Measurements from ENCODE around the gene GLRA2.
"Not testable (repeated sequence)": the region's sequence is repeated elsewhere in the genome, so short reads cannot be mapped to it uniquely, and the experiment has no call there.

GLRA2 gene

DNA sequence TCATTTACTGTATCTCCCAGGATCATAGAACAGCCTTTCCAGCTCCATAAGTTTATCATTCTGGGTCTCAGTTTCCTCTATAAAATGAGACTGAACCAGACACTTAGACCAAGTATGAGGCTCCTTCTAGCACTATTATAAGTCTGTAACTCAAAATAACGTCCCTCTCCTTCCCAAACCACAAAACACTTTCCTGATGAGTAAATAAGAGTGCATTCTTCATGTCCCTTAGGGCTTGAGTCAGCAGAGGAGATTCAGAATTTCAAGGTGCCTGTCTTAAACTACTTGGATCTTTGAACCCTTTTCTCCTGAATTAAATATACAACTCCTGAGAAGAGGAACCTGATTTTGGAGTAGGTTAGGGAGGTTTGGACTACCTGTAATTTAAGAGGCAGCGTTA lies 62.6 kb downstream of the GLRA2 start:
- DNase-seq (ENCODE audit: low spot score) = no peak

- no peak for DNase-seq (ENCODE audit: low spot score)
These were observed 65.2 kb downstream of the GLRA2 start for GRCh38 chrX:14594521-14594920.

DNA sequence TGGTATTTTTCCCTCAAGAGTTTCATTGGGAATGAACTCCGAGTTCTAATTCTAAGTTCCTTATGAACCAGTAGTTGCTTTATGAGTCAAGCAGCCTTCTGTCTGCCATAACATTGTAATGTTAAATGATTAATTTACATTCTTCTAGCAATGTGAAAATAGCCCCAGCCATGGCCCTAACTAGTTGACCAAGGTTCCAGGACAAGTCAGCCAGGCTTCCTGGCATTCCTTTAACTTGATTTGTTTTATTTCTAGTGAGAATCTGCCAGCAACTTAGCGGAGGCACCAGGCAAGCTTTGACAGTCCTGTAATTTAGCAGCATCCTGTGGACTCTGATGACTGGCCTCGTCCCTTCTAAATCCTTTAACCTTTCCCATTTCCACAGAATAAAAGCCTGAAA lies 69.0 kb downstream of the GLRA2 start:
- no peak for DNase-seq (ENCODE audit: low spot score)

DNA sequence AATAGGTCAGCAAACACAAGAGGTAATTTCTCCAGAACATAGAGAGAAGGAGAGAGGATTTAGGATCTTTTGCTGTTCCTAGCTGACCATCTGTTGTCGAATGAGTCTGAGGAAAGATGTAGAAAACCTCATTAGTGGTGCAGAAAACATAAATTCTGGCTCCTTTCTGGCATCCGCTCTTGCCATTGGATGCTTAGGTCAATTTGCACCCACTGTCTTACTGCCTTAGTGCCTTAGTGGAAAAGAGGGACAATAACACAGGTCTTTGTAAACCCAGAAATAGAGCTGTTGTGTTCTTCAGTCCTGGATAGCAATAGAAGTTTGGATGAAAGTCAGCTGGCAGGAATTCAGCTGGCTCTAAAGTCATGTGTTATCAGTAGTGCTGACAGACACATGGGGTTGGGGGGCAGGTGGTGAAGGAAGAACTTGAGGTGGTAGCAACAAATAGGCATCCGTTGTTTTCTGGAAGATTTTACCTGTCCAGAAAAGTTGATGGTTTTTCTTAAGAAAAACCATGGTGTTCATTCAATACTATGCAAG lies 78.2 kb downstream of the GLRA2 start:
- no peak for DNase-seq (ENCODE audit: low spot score)

DNA sequence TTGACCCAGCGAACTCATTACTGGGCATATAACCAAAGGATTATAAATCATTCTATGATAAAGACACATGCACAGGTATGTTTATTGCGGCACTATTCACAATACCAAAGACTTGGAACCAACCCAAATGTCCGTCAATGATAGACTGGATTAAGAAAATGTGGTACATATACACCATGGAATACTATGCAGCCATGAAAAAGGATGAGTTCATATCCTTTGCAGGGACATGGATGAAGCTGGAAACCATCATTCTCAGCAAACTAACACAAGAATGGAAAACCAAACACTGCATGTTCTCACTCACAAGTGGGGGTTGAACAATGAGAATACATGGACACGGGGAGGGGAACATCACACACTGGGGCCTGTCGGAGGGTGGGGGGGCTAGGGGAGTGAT lies 83.1 kb downstream of the GLRA2 start:
- not testable (repeated sequence) for DNase-seq (ENCODE audit: low spot score)

- DNase-seq (ENCODE audit: low spot score) = no peak
These were observed 87.0 kb downstream of the GLRA2 start for GRCh38 chrX:14616301-14616700.

- no peak for DNase-seq (ENCODE audit: low spot score)
These were observed 87.5 kb downstream of the GLRA2 start for GRCh38 chrX:14616836-14617235.

DNA sequence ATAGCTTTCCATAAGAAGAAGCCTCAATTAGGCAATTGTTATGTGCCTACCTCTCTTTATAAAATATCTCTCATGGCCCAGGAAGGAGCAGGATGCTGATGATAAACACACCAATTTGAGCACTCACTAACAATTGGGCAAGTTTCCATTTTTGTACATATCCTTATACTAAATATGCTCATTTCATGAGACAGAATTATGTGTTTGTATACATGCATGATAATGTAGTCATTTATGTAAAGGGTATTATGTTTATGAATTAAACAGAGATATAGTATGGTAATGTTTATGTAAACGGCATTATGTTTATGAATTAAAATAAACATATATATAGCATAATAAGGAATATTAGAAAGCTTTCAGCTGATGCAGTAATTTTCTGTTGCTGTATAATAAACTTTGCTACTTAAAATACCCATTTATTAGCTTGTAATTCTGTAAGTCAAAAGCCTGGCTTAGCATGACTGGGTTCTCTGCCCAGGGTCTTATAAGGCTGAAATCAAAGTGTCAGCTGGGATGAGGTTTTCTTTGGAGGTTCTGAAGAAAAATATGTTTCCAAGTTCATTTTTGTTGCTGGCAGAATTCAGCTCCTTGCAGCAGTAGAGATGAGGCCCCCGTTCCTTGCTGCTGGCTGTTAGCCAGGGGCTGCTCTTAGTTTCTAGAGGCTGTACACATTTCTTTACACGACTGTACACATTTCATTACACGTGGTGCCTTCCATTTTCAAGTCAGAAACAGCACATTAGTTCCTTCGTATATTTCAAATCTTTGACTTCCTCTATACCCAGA lies 89.0 kb downstream of the GLRA2 start:
- DNase-seq (ENCODE audit: low spot score) = no peak

DNA sequence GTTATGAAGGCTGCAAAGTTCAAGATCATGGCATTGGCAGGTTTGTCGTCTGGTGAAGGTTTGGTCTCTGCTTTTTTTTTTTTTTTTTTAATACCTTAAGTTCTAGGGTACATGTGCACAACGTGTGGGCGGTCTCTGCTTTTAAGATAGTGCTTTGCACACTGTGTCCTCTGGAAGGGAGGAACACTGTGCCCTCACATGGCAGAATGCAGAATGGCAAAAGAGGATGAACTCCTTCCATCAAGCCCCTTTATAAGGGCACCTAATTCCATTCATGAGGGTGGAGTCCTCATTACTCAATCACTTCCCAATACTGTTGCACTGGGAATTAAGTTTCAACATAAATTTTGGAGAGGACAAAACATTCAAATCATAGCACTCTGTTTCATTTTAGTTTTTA lies 101.4 kb downstream of the GLRA2 start:
- no peak for DNase-seq (ENCODE audit: low spot score)

DNA sequence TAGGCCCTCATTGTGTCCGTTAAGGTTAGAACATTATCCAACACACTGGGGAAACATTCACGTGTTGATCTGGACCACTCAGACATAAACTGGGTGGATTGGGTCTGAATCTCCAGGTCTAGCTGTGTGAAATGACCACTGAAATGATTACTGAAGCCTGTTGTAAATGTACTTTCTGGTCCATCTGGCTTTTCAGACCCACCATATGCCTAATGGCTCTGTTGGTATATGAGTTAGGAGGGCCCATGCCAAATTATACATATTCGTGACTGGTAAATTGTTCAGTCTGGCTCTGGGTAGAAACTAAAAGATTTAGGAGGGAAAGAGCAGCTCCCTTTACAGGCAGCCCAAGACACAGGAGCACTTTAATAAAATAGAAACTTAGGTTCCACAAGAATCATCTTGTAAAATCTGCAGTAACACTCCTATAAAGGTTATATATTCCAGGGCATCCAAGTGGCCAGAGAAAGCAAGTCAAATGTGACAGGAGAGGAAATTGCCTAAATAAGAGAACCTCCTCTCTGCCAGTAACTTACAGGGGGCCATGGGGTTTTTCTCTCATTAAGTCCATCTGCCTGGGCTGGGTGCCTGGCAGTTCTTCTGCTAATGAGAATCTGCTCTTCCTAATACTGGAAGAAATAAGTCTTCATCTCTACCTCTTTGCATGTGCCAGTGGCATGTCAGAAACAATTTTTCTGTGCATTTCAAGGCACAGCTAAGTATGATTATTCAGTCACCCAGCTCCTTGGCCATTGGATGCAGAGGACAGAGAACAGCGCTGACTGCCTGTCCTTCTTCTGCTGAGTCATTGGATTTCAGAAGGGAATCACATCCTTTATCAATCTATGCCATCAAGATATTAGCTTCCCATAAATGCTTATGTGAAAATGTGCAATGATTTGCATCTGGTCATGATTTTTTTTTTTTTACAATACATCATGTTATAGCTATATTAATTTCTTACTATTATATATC lies 112.6 kb downstream of the GLRA2 start:
- DNase-seq (ENCODE audit: low spot score) = no peak

DNA sequence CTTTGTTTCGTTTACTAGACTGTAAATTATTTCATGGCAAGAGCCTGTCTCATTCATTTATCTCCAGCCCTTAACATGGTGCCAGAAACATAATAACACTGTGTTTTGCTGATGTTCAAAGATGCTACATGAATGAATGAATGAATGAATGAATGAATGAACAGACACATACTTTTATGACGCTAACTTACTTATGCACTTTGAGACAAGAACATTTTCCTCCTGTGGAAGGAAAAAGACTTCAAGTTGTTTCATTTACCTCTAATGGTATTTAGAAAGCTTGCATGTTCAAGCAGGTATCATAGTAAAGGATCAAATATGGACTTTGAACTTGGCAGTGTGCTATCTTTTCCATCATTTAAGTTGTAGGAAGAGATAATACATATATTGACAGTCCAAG lies 131.6 kb downstream of the GLRA2 start:
- DNase-seq (ENCODE audit: low spot score) = no peak

GRCh38 chrX:14670819-14671218 lies 141.5 kb downstream of the GLRA2 start:
- no peak for DNase-seq (ENCODE audit: low spot score)

GRCh38 chrX:14672611-14673172 lies 143.4 kb downstream of the GLRA2 start:
- no peak for DNase-seq (ENCODE audit: low spot score)

- DNase-seq (ENCODE audit: low spot score) = no peak
These were observed 143.9 kb downstream of the GLRA2 start for GRCh38 chrX:14673236-14673635.

DNA sequence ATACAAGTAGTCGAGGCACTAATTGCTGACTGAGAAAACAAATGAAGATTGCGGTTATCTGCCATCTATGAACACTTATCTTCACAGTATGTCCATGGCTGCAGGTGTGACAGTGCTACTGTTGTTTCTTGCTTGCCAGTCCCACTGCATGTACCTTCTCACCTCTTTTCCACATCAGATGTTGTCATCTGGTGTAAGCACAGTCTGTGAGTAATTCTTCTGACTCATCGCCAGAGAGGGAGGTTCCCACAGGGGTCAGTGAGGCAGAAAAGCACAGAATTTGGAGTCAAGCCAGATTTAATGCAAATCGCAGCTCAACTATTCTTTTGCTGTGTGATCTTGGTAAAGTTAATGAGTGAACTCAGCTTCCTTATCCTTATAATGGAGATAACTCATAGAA lies 144.4 kb downstream of the GLRA2 start:
- DNase-seq (ENCODE audit: low spot score) = no peak

DNA sequence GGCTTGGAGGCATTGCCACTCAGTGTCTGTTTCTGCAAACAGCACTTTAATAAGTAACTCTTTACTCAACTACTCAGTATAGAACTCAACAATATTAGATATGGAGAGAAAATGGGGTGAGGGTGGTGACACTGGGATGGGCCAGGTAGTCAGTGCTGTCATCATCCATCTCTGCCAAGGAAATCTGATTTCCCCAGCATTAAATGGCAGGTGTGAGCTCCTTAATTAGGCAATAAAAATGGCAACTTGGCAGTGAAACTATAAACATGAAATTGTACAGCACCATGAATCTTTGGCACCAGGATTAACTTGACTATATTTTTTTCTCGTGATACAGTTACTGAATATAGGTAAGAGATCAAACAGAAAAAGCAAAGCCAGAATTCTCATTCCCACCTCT lies 146.2 kb downstream of the GLRA2 start:
- no peak for DNase-seq (ENCODE audit: low spot score)

DNA sequence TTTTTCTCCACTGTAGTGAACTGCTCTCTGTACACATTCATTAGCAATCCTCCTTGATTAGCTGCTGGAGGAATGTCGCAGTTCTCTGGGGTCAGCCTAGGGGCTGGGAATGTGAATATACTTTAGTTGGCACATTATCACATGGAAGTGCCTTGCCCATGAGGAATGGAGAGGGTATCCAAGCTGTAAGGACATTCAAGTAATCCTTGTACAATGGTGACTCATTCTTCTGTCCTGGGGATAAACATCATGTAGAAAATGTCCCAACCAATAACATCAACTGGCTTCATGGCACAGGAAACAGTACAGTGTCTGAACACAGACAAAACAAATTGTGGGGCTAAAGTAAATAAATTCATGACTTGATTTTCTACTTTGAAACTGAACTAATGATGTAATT lies 147.1 kb downstream of the GLRA2 start:
- no peak for DNase-seq (ENCODE audit: low spot score)

GRCh38 chrX:14688331-14688730 lies 159.0 kb downstream of the GLRA2 start:
- not testable (repeated sequence) for DNase-seq (ENCODE audit: low spot score)

- no peak for DNase-seq (ENCODE audit: low spot score)
These were observed 161.2 kb downstream of the GLRA2 start for GRCh38 chrX:14690553-14690952.

GRCh38 chrX:14694611-14695010 lies 165.3 kb downstream of the GLRA2 start:
- DNase-seq (ENCODE audit: low spot score) = no peak

DNA sequence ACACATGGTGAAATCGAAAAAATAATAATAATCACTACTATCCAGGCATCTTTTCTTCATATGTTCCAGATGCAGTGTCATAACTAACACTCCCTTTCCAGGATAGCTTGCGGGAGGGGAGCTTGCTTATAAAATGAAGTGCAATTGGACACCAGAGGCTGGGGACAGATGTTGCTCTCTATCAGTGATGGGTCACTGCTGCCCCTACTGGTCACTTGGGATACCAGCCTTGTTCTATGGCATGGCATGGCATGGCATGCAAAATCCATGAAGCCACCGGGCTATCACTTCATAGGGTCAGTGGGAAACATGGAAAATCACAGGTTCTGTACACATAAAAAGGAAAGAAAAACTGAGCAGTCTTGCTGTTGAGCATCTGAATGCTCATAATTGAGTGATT lies 168.1 kb downstream of the GLRA2 start:
- DNase-seq (ENCODE audit: low spot score) = no peak

DNA sequence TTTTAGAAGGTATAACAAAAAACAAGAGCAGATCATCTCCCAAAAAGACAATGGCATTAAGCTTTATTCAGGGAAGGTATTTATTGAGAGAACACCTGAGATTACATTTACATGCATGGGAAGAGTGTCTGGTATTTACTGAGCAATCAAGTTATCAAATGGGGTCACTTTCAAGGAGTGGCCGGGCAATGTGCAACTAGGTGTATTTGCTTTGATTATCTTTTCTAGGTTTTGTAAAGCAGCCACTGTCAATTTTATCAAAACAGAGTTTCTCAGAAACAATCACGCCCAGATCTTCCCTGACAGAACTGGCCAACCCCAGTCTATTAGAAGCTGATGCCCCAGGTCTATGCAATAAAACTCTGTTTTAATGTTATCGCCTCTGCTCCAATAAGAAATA lies 169.5 kb downstream of the GLRA2 start:
- no peak for DNase-seq (ENCODE audit: low spot score)

DNA sequence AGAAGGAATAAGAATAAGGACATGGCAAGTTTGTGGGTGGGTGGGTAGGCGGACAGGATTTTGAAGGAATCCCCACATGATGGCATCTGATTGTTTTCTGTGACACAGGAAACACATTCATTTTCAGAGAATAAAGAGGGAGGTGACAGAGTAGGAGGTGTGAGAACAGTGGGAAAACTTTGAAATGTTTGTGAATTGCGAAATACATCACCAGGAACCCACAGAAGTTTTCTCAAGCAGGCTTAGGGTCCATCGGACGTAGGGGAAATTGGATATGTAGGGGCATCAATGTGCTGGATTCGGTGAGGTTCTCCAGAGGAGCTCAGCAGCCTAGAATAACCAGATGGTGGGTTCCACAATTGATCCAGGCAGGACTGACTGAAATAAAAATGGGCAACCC lies 171.6 kb downstream of the GLRA2 start:
- no peak for DNase-seq (ENCODE audit: low spot score)
